WTC11 (cell line): Measurements from ENCODE around the gene SMLR1.

ENCODE experiments used
- FOXP1 ChIP-seq: sonication (generic); formaldehyde crosslinking; IDR thresholded peaks from 2 replicates; pipeline ENCODE4 v1.8.0; 2022; ENCODE audit warnings: missing genetic modification reagents, mild to moderate bottlenecking, moderate library complexity, borderline replicate concordance
- GRHL2 ChIP-seq: fragments of 250-450 bp; sonication (Bioruptor Pico); IDR thresholded peaks from 2 replicates; pipeline ENCODE4 v1.8.0; 2022; ENCODE audit warnings: mild to moderate bottlenecking, moderate library complexity; ENCODE audit not compliant: insufficient replicate concordance, severe bottlenecking
- KAT7 ChIP-seq: sonication (generic); formaldehyde crosslinking; IDR thresholded peaks from 2 replicates; pipeline ENCODE4 v1.8.1; 2023; ENCODE audit warnings: missing genetic modification reagents, mild to moderate bottlenecking, borderline replicate concordance
- TCF7 ChIP-seq: sonication (generic); formaldehyde crosslinking; IDR thresholded peaks from 2 replicates; pipeline ENCODE4 v1.8.0; 2022; ENCODE audit warnings: mild to moderate bottlenecking, low read depth, missing genetic modification reagents, moderate library complexity
- TF ChIP-seq, protein P1 (sequence below): sonication (generic); formaldehyde crosslinking; IDR thresholded peaks from 2 replicates; pipeline ENCODE4 v1.8.1; 2023; ENCODE audit warnings: mild to moderate bottlenecking, missing genetic modification reagents, moderate library complexity
- TF ChIP-seq, protein P2 (sequence below): sonication (generic); formaldehyde crosslinking; IDR thresholded peaks from 2 replicates; pipeline ENCODE4 v1.8.1; 2022; ENCODE audit warnings: low read depth, missing genetic modification reagents, borderline replicate concordance
- TF ChIP-seq, protein P3 (sequence below): fragments of 200-600 bp; IDR thresholded peaks from 2 replicates; pipeline ENCODE4 v1.8.0; 2022; ENCODE audit warnings: antibody characterized with exemption
- TF ChIP-seq, protein P4 (sequence below): sonication (generic); formaldehyde crosslinking; conservative IDR thresholded peaks from 2 replicates; pipeline ENCODE4 v1.8.1; 2022; ENCODE audit warnings: mild to moderate bottlenecking, missing genetic modification reagents
- TF ChIP-seq, protein P5 (sequence below): sonication (generic); formaldehyde crosslinking; IDR thresholded peaks from 2 replicates; pipeline ENCODE4 v1.8.0; 2022; ENCODE audit warnings: mild to moderate bottlenecking, missing genetic modification reagents

DNA sequence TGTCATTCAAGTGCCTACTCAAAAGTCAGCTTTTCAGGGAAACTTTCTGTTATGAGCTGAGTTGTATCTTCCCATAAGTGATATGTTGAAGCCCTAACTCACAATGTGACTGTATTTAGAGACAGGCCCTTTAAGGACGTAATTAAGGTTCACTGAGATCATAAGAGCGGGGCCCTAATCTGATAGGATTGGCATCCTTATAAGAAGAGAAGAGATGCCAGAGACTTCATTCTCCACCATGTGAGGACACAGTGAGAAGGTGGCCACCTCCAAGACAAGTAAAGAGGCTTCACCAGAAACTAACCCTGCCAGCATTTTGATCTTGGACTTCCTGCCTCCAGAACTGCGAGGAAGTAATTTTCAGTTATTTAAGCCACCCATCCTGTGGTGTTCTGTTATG is 12.7 kb upstream of the SMLR1 start:
- no peak for TF ChIP-seq TCF7
- TF ChIP-seq, protein P1, sequence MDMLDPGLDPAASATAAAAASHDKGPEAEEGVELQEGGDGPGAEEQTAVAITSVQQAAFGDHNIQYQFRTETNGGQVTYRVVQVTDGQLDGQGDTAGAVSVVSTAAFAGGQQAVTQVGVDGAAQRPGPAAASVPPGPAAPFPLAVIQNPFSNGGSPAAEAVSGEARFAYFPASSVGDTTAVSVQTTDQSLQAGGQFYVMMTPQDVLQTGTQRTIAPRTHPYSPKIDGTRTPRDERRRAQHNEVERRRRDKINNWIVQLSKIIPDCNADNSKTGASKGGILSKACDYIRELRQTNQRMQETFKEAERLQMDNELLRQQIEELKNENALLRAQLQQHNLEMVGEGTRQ (CRISPR knock-in tag): no peak
- TF ChIP-seq, protein P2, sequence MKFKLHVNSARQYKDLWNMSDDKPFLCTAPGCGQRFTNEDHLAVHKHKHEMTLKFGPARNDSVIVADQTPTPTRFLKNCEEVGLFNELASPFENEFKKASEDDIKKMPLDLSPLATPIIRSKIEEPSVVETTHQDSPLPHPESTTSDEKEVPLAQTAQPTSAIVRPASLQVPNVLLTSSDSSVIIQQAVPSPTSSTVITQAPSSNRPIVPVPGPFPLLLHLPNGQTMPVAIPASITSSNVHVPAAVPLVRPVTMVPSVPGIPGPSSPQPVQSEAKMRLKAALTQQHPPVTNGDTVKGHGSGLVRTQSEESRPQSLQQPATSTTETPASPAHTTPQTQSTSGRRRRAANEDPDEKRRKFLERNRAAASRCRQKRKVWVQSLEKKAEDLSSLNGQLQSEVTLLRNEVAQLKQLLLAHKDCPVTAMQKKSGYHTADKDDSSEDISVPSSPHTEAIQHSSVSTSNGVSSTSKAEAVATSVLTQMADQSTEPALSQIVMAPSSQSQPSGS: no peak
- TF ChIP-seq, protein P3, sequence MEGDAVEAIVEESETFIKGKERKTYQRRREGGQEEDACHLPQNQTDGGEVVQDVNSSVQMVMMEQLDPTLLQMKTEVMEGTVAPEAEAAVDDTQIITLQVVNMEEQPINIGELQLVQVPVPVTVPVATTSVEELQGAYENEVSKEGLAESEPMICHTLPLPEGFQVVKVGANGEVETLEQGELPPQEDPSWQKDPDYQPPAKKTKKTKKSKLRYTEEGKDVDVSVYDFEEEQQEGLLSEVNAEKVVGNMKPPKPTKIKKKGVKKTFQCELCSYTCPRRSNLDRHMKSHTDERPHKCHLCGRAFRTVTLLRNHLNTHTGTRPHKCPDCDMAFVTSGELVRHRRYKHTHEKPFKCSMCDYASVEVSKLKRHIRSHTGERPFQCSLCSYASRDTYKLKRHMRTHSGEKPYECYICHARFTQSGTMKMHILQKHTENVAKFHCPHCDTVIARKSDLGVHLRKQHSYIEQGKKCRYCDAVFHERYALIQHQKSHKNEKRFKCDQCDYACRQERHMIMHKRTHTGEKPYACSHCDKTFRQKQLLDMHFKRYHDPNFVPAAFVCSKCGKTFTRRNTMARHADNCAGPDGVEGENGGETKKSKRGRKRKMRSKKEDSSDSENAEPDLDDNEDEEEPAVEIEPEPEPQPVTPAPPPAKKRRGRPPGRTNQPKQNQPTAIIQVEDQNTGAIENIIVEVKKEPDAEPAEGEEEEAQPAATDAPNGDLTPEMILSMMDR: no peak
- no peak for TF ChIP-seq GRHL2 (CRISPR knock-in tag)
- TF ChIP-seq, protein P4, sequence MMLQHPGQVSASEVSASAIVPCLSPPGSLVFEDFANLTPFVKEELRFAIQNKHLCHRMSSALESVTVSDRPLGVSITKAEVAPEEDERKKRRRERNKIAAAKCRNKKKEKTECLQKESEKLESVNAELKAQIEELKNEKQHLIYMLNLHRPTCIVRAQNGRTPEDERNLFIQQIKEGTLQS (CRISPR knock-in tag): no peak
- TF ChIP-seq FOXP1 (CRISPR knock-in tag): no peak
- TF ChIP-seq KAT7 (CRISPR knock-in tag): no peak
- TF ChIP-seq, protein P5, sequence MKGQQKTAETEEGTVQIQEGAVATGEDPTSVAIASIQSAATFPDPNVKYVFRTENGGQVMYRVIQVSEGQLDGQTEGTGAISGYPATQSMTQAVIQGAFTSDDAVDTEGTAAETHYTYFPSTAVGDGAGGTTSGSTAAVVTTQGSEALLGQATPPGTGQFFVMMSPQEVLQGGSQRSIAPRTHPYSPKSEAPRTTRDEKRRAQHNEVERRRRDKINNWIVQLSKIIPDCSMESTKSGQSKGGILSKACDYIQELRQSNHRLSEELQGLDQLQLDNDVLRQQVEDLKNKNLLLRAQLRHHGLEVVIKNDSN (CRISPR knock-in tag): no peak
